ENCODE measurements around the gene OR4N2. TPM values are rescaled to one million over a fixed set of nuclear protein-coding genes. Genes with fewer than 3 reads are reported as not detected.

Gene OR4N2, protein sequence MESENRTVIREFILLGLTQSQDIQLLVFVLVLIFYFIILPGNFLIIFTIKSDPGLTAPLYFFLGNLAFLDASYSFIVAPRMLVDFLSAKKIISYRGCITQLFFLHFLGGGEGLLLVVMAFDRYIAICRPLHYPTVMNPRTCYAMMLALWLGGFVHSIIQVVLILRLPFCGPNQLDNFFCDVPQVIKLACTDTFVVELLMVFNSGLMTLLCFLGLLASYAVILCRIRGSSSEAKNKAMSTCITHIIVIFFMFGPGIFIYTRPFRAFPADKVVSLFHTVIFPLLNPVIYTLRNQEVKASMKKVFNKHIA
- total RNA-seq (2022; extraction: Qiagen RNA extraction; ENCODE audit: low read depth) = not detected in 5 replicates

DNA sequence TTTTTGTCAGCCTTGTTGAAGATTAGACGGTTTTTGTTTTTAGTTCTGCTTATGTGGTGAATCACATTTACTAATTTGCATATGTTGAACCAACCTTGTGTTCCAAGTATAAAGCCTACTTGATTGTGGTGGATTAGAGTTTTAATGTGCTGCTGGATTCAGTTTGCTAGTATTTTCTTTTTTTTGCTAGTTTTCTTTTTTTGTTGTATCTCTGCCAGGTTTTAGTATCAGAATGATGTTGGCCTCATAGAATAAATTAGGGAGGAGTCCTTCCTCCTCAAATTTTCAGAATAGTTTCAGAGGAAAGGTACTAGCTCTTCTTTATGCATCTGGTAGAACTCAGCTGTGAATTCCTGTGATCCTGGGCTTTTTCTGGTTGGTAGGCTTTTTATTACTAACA is at the start of gene OR4N2:
TSS of gene OR4N2 (plus strand) at position 301 of the 400 bp plus-strand sequence. CDS start 23,679 bp downstream, outside the sequence.

DNA sequence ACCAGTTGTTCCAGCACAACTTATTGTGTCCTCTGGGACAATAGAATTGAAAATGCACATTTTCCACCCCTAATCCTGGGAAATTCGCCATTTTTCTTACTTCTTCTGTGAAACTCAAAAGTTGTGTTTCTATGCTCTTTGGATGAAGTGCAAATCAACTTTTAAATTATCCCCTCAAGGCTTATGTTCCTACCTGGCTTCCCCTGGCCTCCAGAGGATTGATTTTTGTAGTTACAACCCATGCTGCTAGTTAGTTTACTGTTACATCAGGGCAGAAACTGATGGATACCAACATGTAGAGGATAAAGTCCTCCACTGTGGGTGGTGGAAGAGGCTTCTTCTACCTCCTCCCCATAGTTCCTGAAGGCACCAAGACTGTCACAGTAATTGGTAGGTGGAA is 30.4 kb upstream of the OR4N2 start, which contains the start of gene OR4M1:
TSS of gene OR4M1 (plus strand) at position 301 of the 400 bp plus-strand sequence. CDS start 6,819 bp downstream, outside the sequence.

DNA sequence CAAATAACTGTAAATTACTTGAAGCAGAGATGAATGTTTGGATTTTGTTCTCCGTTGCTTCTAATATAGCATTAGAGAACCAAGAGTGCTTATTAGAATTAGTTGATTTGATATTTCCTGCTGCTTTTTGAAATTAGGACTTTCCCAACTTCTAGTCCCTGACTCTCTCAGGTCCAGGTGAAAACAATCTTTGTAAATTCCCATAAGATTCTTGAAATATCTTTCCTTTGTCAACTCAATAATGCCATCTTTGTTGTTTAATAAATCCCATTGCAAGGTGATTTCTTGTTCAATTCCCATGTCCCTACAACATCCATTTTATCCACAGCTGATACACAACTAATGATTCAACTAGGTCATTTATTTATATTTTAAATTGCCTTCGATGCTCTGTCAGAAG is 71.3 kb downstream of the OR4N2 start, which contains the start of gene OR4K2:
TSS of gene OR4K2 (plus strand) at position 301 of the 400 bp plus-strand sequence. CDS start 1,126 bp downstream, outside the sequence.

Other genes starting within 250 kb of the OR4N2 start
- gene OR11H2, start 89.9 kb upstream of the OR4N2 start, total RNA-seq (2022; extraction: Qiagen RNA extraction; ENCODE audit: low read depth) = not detected in 5 replicates
- not detected in 5 replicates for gene OR4Q3, start 60.2 kb upstream of the OR4N2 start, total RNA-seq (2022; extraction: Qiagen RNA extraction; ENCODE audit: low read depth)
- gene OR4M1, start 30.3 kb upstream of the OR4N2 start, total RNA-seq (2022; extraction: Qiagen RNA extraction; ENCODE audit: low read depth) = not detected in 5 replicates
- gene OR4K2, start 71.4 kb downstream of the OR4N2 start, total RNA-seq (2022; extraction: Qiagen RNA extraction; ENCODE audit: low read depth) = not detected in 5 replicates
- gene OR4K5, start 116.8 kb downstream of the OR4N2 start, total RNA-seq (2022; extraction: Qiagen RNA extraction; ENCODE audit: low read depth) = not detected in 5 replicates
- gene OR4K1, start 127.1 kb downstream of the OR4N2 start, total RNA-seq (2022; extraction: Qiagen RNA extraction; ENCODE audit: low read depth) = not detected in 5 replicates
- not detected in 5 replicates for gene OR4K15, start 171.8 kb downstream of the OR4N2 start, total RNA-seq (2022; extraction: Qiagen RNA extraction; ENCODE audit: low read depth)
- not detected in 5 replicates for gene OR4Q2, start 198.4 kb downstream of the OR4N2 start, total RNA-seq (2022; extraction: Qiagen RNA extraction; ENCODE audit: low read depth)
- gene OR4K14, start 215.5 kb downstream of the OR4N2 start, total RNA-seq (2022; extraction: Qiagen RNA extraction; ENCODE audit: low read depth) = not detected in 5 replicates
- gene OR4K13, start 232.3 kb downstream of the OR4N2 start, total RNA-seq (2022; extraction: Qiagen RNA extraction; ENCODE audit: low read depth) = not detected in 5 replicates

All from A549 treated with CpdA at 1 μM for 4 hours (cell line).